ENCODE measurements around the gene SEC14L6. TPM values are rescaled to one million over a fixed set of nuclear protein-coding genes. Genes with fewer than 3 reads are reported as not detected.
"Not testable (repeated sequence)": the region's sequence is repeated elsewhere in the genome, so short reads cannot be mapped to it uniquely, and the experiment has no call there.

Gene SEC14L6
- total RNA-seq, 1 donor from 2014 or later: not detected

GRCh38 chr22:30547188-30547587 is 647 bp upstream of the SEC14L6 start:
- intact Hi-C loops (cut with DNase I): no loop called here
- TF ChIP-seq CTCF (IDR thresholded peaks at IDR 0.05) (no peak), POLR2A (IDR thresholded peaks at IDR 0.05) (no peak), POLR2AphosphoS5 (IDR thresholded peaks at IDR 0.05; ENCODE audit: insufficient read depth in 1 of 2, low read depth in 1 of 2) (no peak)
- peaks cover 7% of the 10 kb centered on the region for H3K4me1 ChIP-seq
- DNase-seq (ENCODE audit: extremely low spot score in 2 of 2): no peak
- no peak overlapping the region for H3K27ac ChIP-seq
- no peaks in the 10 kb centered on the region for H3K36me3 ChIP-seq
- H3K9me3 ChIP-seq: no peaks in the 10 kb centered on the region
- peaks cover 7% of the 10 kb centered on the region for H3K27me3 ChIP-seq
- H3K4me3 ChIP-seq: no peak overlapping the region

DNA sequence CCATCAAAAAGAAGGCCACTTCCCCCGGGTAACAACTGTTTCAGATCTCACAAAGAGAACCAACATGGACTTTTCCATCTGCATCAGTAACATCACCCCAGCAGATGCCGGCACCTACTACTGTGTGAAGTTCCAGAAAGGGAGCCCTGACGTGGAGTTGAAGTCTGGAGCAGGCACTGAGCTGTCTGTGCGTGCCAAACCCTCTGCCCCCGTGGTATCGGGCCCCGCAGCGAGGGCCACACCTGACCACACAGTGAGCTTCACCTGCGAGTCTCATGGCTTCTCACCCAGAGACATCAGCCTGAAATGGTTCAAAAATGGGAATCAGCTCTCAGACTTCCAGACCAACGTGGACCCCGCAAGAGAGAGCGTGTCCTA is 3.7 kb downstream of the SEC14L6 start:
- H3K27me3 ChIP-seq: peaks cover 7% of the 10 kb centered on the region
- peaks cover 15% of the 10 kb centered on the region for H3K4me1 ChIP-seq
- H3K9me3 ChIP-seq: no peaks in the 10 kb centered on the region
- H3K4me3 ChIP-seq: peak overlapping the region; percentile 29 to 44
- intact Hi-C loops (cut with DNase I): no loop called here
- TF ChIP-seq POLR2AphosphoS5 (IDR thresholded peaks at IDR 0.05; ENCODE audit: insufficient read depth in 1 of 2, low read depth in 1 of 2) (no peak), POLR2A (IDR thresholded peaks at IDR 0.05) (no peak), CTCF (IDR thresholded peaks at IDR 0.05) (no peak)
- no peaks in the 10 kb centered on the region for H3K36me3 ChIP-seq
- H3K27ac ChIP-seq: no peak overlapping the region
- DNase-seq (ENCODE audit: extremely low spot score in 2 of 2): no peak

GRCh38 chr22:30541961-30542810 is 4.4 kb downstream of the SEC14L6 start:
- no peak for DNase-seq (ENCODE audit: extremely low spot score in 2 of 2)
- Histone ChIP-seq H3K4me3 (peak overlapping the region; percentile 29 to 44), H3K9me3 (no peaks in the 10 kb centered on the region), H3K27ac (no peak overlapping the region), H3K36me3 (no peaks in the 10 kb centered on the region), H3K4me1 (peaks cover 15% of the 10 kb centered on the region), H3K27me3 (peaks cover 7% of the 10 kb centered on the region)
- intact Hi-C loops (cut with DNase I): no loop called here
- TF ChIP-seq CTCF (IDR thresholded peaks at IDR 0.05) (no peak), POLR2AphosphoS5 (IDR thresholded peaks at IDR 0.05; ENCODE audit: insufficient read depth in 1 of 2, low read depth in 1 of 2) (no peak), POLR2A (IDR thresholded peaks at IDR 0.05) (no peak)

GRCh38 chr22:30541511-30541910 is 5.0 kb downstream of the SEC14L6 start:
- H3K27me3 ChIP-seq; H3K27ac ChIP-seq; H3K9me3 ChIP-seq; H3K36me3 ChIP-seq; intact Hi-C loops (cut with DNase I); DNase-seq (ENCODE audit: extremely low spot score in 2 of 2): not testable (repeated sequence)
- H3K4me1 ChIP-seq: peaks cover 15% of the 10 kb centered on the region
- H3K4me3 ChIP-seq: peak overlapping the region in 1 of 2 donors; percentile 29

DNA sequence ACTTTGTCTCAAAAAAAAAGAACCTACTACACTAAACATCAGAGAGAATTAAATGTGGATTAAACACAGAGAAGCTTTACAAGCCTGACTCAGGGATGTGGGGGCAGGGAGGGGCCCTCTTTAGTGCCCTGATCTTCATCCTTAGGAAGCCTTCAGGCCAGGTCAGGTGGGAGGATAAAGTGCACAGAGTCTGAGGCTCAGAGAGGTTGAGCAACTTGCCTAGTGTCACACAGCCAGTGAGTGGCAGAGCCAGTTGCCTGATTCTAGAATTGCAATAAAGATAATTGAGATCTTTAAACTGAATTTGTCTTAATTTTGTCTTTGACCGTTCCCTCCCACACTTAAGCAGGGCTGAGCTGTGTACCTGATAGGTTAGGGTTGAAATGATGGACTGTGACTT is 7.2 kb downstream of the SEC14L6 start:
- intact Hi-C loops (cut with DNase I): no loop called here

More for the DNA sequence above, 7.2 kb downstream of the SEC14L6 start:
- no peaks in the 10 kb centered on the region for H3K36me3 ChIP-seq
- no peak overlapping the region for H3K27ac ChIP-seq
- H3K4me3 ChIP-seq: no peak overlapping the region
- no peak for DNase-seq (ENCODE audit: extremely low spot score in 2 of 2)
- peaks cover 15% of the 10 kb centered on the region for H3K4me1 ChIP-seq
- H3K27me3 ChIP-seq: peaks cover 7% of the 10 kb centered on the region
- no peaks in the 10 kb centered on the region for H3K9me3 ChIP-seq
- TF ChIP-seq POLR2AphosphoS5 (IDR thresholded peaks at IDR 0.05; ENCODE audit: insufficient read depth in 1 of 2, low read depth in 1 of 2): no peak
- TF ChIP-seq POLR2A (IDR thresholded peaks at IDR 0.05): no peak
- TF ChIP-seq CTCF (IDR thresholded peaks at IDR 0.05): no peak
